PC-3 (cell line): ENCODE measurements around the gene FBXW4. TPM values are rescaled to one million over a fixed set of nuclear protein-coding genes. Genes with fewer than 3 reads are reported as not detected.

ENCODE experiments used
- ATAC-seq: fragments of 200-7000 bp; cut with Tn5 transposase; 2 replicates; pipeline ENCODE4 v1.9.1; 2020; ENCODE audit warnings: mild to moderate bottlenecking, moderate library complexity
- BruUV-seq: library from RNA; stranded (reverse); fragments of 400-500 nt; replicated peaks from 2 replicates; lab custom pipeline; 2021; lab: Mats Ljungman, UMichigan
- CTCF ChIA-PET: fragments of 300-600 bp; sonication (Branson Sonifier 250); formaldehyde crosslinking; loops from one replicate; lab custom pipeline; 2022; ENCODE audit warnings: antibody characterized with exemption; lab: Charles Lee
- POLR2A ChIA-PET: fragments of 300-600 bp; sonication (Branson Sonifier 250); formaldehyde crosslinking; loops from one replicate; lab custom pipeline; 2022; ENCODE audit warnings: antibody characterized with exemption; ENCODE audit not compliant: unreplicated experiment; lab: Charles Lee
- DNase-seq: peaks from one replicate; pipeline ENCODE4 v3.0.0-alpha.2; 2015
- H2AFZ ChIP-seq: fragments of 300-600 bp; sonication (generic); 2 replicates; pipeline ENCODE4 v1.6.0; 2016; ENCODE audit warnings: antibody characterized with exemption, low read length
- H3F3A ChIP-seq: fragments of 300-600 bp; sonication (generic); one replicate; pipeline ENCODE4 v1.6.0; 2017; ENCODE audit warnings: antibody characterized with exemption, low read length, control low read depth, mild to moderate bottlenecking; ENCODE audit not compliant: unreplicated experiment
- H3K27ac ChIP-seq: fragments of 300-600 bp; sonication (generic); 2 replicates; pipeline ENCODE4 v1.5.1; 2016; ENCODE audit warnings: mild to moderate bottlenecking, low read length
- H3K27me3 ChIP-seq: fragments of 300-600 bp; sonication (generic); 2 replicates; pipeline ENCODE4 v1.6.1; 2016; ENCODE audit warnings: low read length, mixed read lengths
- H3K36me3 ChIP-seq: fragments of 300-600 bp; sonication (generic); 2 replicates; pipeline ENCODE4 v1.6.1; 2016; ENCODE audit warnings: low read depth, mixed run types, low read length, mixed read lengths
- H3K4me1 ChIP-seq: fragments of 300-600 bp; sonication (generic); 2 replicates; pipeline ENCODE4 v1.5.1; 2016; ENCODE audit warnings: low read length; ENCODE audit not compliant: insufficient read depth
- H3K4me2 ChIP-seq: fragments of 300-600 bp; sonication (generic); 2 replicates; pipeline ENCODE4 v1.6.0; 2016; ENCODE audit warnings: low read length
- H3K4me3 ChIP-seq: fragments of 300-600 bp; sonication (generic); 2 replicates; pipeline ENCODE4 v1.5.1; 2016; ENCODE audit warnings: mild to moderate bottlenecking, low read length, mixed read lengths
- H3K79me2 ChIP-seq: fragments of 300-600 bp; sonication (generic); 2 replicates; pipeline ENCODE4 v1.6.1; 2017; ENCODE audit warnings: low read length, mixed read lengths
- H3K9ac ChIP-seq: fragments of 300-600 bp; sonication (generic); 2 replicates; pipeline ENCODE4 v1.6.0; 2016; ENCODE audit warnings: mild to moderate bottlenecking, low read length
- H3K9me2 ChIP-seq: fragments of 300-600 bp; sonication (generic); replicated peaks from 2 replicates; pipeline ENCODE4 v1.6.1; 2016; ENCODE audit warnings: mixed run types, low read length, mixed read lengths
- H3K9me3 ChIP-seq: fragments of 300-600 bp; sonication (generic); 2 replicates; pipeline ENCODE4 v1.6.1; 2016; ENCODE audit warnings: low read length, mixed read lengths
- H4K20me1 ChIP-seq: fragments of 300-600 bp; sonication (generic); 2 replicates; pipeline ENCODE4 v1.6.1; 2016; ENCODE audit warnings: low read length, mixed read lengths
- EZH2 ChIP-seq: fragments of 300-600 bp; sonication (generic); IDR thresholded peaks from one replicate; pipeline ENCODE4 v1.6.1; 2017; ENCODE audit warnings: antibody characterized with exemption, mild to moderate bottlenecking, low read length; ENCODE audit not compliant: unreplicated experiment
- EZH2phosphoT487 ChIP-seq: fragments of 300-600 bp; sonication (generic); IDR thresholded peaks from 2 replicates; pipeline ENCODE4 v1.6.1; 2018; ENCODE audit warnings: mild to moderate bottlenecking, antibody characterized with exemption, low read length, borderline replicate concordance
- intact Hi-C: fragments of 100-400 bp; cut with micrococcal nuclease; formaldehyde crosslinking; loops from 2 replicates; pipeline ENCODE4 v1.9.0; 2023
- total RNA-seq: library from RNA; depleted of rRNA; stranded (reverse); fragments of >200 nt; gene quantifications from 2 replicates; pipeline ENCODE4 v1.2.3, GENCODE V29; 2014
- TF ChIP-seq, protein P1 (sequence below): fragments of 300-600 bp; sonication (generic); conservative IDR thresholded peaks from 2 replicates; pipeline ENCODE4 v1.5.1; 2017; ENCODE audit warnings: antibody characterized with exemption, low read depth, mild to moderate bottlenecking, low read length

The FBXW4 gene
- total RNA-seq, 1 experiment from 2014 or later: 18.8 TPM

DNA sequence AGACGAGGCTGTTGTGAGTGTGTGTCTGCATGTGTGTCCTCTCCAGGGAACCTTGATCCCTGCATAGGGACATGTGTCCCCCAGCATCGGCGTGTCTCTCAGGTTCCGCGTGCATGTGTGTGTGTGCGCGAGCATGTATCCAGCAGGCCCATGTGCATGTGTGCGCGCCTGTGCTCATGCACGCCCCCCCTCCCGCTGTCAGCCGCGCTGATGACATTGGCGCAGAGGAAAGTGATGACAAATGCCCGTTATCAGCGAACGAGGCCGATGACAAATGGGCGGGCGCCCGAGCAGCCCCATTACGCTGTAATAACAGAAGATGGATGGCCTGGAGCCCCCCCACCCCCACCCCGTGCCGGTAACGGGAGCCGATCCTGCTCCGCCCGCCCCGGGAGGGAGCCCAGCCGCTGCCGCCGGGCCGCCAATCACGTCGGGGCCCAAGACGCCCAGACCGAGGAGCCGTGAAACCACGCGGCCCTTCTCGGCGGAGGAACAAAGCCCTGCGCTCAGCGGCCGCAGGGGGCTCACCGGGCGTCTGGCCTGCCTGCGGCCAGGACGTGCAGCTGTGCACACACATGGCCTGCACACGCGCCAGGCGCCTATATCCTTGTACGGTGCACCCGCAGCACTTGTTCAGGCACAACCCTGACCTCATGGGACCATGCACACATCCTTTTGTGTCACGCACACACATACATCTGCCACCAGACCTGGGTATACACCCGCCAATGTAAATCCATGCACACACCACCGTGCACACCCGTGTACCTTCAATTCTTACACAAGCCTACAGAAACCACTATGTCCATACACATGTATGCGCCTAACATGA is 128.4 kb downstream of the FBXW4 start:
- POLR2A ChIA-PET: no interaction called here
- Histone ChIP-seq H2AFZ (peak overlapping the region; percentile 57), H3K9ac (no peak overlapping the region), H3K9me3 (no peaks in the 10 kb centered on the region), H3K27me3 (no peaks in the 10 kb centered on the region), H3K79me2 (no peaks in the 10 kb centered on the region), H4K20me1 (no peaks in the 10 kb centered on the region), H3K9me2 (no peaks in the 10 kb centered on the region), H3F3A (no peaks in the 10 kb centered on the region), H3K4me2 (peak overlapping the region; percentile 73), H3K4me3 (peak overlapping the region; percentile 50), H3K36me3 (no peaks in the 10 kb centered on the region), H3K4me1 (peaks cover 11% of the 10 kb centered on the region; the same call in 1 of the 2 replicates), H3K27ac (no peak overlapping the region)
- BruUV-seq: no TSS peak
- DNase-seq: peak; percentile 15
- CTCF ChIA-PET: no interaction called here
- peak; percentile 5; the same call in 1 of the 2 replicates for ATAC-seq
- TF ChIP-seq, protein P1, sequence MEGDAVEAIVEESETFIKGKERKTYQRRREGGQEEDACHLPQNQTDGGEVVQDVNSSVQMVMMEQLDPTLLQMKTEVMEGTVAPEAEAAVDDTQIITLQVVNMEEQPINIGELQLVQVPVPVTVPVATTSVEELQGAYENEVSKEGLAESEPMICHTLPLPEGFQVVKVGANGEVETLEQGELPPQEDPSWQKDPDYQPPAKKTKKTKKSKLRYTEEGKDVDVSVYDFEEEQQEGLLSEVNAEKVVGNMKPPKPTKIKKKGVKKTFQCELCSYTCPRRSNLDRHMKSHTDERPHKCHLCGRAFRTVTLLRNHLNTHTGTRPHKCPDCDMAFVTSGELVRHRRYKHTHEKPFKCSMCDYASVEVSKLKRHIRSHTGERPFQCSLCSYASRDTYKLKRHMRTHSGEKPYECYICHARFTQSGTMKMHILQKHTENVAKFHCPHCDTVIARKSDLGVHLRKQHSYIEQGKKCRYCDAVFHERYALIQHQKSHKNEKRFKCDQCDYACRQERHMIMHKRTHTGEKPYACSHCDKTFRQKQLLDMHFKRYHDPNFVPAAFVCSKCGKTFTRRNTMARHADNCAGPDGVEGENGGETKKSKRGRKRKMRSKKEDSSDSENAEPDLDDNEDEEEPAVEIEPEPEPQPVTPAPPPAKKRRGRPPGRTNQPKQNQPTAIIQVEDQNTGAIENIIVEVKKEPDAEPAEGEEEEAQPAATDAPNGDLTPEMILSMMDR: no peak
- TF ChIP-seq EZH2 (no peak), EZH2phosphoT487 (no peak)
- intact Hi-C loops: loop anchor here (5.0 to 10.0 kb wide), 2 partner anchors 262 to 404 kb away; no protein-coding TSS in a partner anchor

DNA sequence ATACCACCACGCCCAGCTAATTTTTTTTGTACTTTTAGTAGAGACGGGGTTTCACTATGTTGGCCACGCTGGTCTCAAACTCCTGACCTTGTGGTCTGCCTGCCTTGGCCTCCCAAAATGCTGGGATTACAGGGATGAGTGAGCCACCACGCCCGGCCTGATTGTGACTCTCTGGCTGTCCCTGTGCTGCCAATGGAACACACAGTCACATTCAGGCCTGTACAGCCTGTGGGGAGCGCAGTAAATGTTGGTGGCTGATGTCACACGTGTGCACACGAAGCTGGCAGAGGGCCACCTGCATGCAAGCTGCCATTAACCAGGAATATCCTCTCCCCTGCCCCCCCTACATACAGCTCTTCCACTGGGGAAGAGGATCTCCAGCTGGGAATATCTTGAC is 129.0 kb downstream of the FBXW4 start:
- H3K27me3 ChIP-seq: no peaks in the 10 kb centered on the region
- BruUV-seq: no TSS peak

More for the DNA sequence above, 129.0 kb downstream of the FBXW4 start:
- Histone ChIP-seq H4K20me1 (no peaks in the 10 kb centered on the region), H2AFZ (peak overlapping the region; percentile 57), H3K4me3 (peak overlapping the region; percentile 50; the same call in 1 of the 2 replicates), H3K36me3 (no peaks in the 10 kb centered on the region), H3K27ac (no peak overlapping the region), H3K9me3 (no peaks in the 10 kb centered on the region), H3K4me2 (peak overlapping the region; percentile 73), H3K79me2 (no peaks in the 10 kb centered on the region), H3F3A (no peaks in the 10 kb centered on the region), H3K9me2 (no peaks in the 10 kb centered on the region), H3K4me1 (peaks cover 10% of the 10 kb centered on the region; the same call in 1 of the 2 replicates), H3K9ac (no peak overlapping the region)
- no peak for DNase-seq
- TF ChIP-seq EZH2phosphoT487: no peak
- TF ChIP-seq, protein P1: no peak
- no peak for TF ChIP-seq EZH2
- POLR2A ChIA-PET: no interaction called here
- ATAC-seq: no peak
- intact Hi-C loops: loop anchor here (5.0 to 10.0 kb wide), 2 partner anchors 261 to 404 kb away; no protein-coding TSS in a partner anchor
- CTCF ChIA-PET: no interaction called here
